OCI-LY1 (cell line): Measurements from ENCODE around the gene SPRN.
A peak's percentile ranks its signal among the peaks of the same experiment; 100 is the strongest.
"Not testable (repeated sequence)": the region's sequence is repeated elsewhere in the genome, so short reads cannot be mapped to it uniquely, and the experiment has no call there.

ENCODE experiments used
- H2AFZ ChIP-seq: fragments of 200-600 bp; sonication (generic), shearing (Covaris generic); 2 replicates; pipeline ENCODE4 v1.6.0; 2014; ENCODE audit warnings: antibody characterized with exemption, mild to moderate bottlenecking, low read length
- H3F3A ChIP-seq: fragments of 200-600 bp; sonication (generic), shearing (Covaris generic); 2 replicates; pipeline ENCODE4 v1.6.0; 2014; ENCODE audit warnings: mild to moderate bottlenecking, antibody characterized with exemption, low read length, moderate library complexity; ENCODE audit not compliant: insufficient read depth
- H3K27ac ChIP-seq: fragments of 200-600 bp; sonication (generic); 2 replicates; pipeline ENCODE4 v1.5.1; 2014; ENCODE audit warnings: low read length, mixed run types, mild to moderate bottlenecking, low read depth; ENCODE audit not compliant: poor library complexity, severe bottlenecking
- H3K27me3 ChIP-seq: fragments of 200-600 bp; sonication (generic); 2 replicates; pipeline ENCODE4 v1.6.0; 2014; ENCODE audit warnings: antibody characterized with exemption, mild to moderate bottlenecking, low read length, moderate library complexity; ENCODE audit not compliant: insufficient read depth
- H3K36me3 ChIP-seq: fragments of 200-600 bp; sonication (generic); 2 replicates; pipeline ENCODE4 v1.6.1; 2014; ENCODE audit warnings: mild to moderate bottlenecking, antibody characterized with exemption, low read length, moderate library complexity, mixed read lengths; ENCODE audit not compliant: insufficient read depth
- H3K4me1 ChIP-seq: fragments of 200-600 bp; sonication (generic); 2 replicates; pipeline ENCODE4 v1.5.1; 2014; ENCODE audit warnings: mild to moderate bottlenecking, low read length, moderate library complexity; ENCODE audit not compliant: insufficient read depth, severe bottlenecking
- H3K4me2 ChIP-seq: fragments of 200-600 bp; sonication (generic), shearing (Covaris generic); 2 replicates; pipeline ENCODE4 v1.6.1; 2014; ENCODE audit warnings: low read length
- H3K4me3 ChIP-seq: fragments of 200-600 bp; sonication (generic); 2 replicates; pipeline ENCODE4 v1.5.1; 2014; ENCODE audit warnings: low read length, low read depth, mild to moderate bottlenecking, mixed read lengths; ENCODE audit not compliant: poor library complexity, severe bottlenecking
- H3K79me2 ChIP-seq: fragments of 200-600 bp; shearing (Covaris generic); 2 replicates; pipeline ENCODE4 v1.6.1; 2016; ENCODE audit warnings: mixed run types, low read length, mixed read lengths; ENCODE audit not compliant: insufficient read depth
- H3K9ac ChIP-seq: fragments of 200-600 bp; sonication (generic), shearing (Covaris generic); 2 replicates; pipeline ENCODE4 v1.6.1; 2014; ENCODE audit warnings: mild to moderate bottlenecking, low read length, mixed read lengths
- H3K9me2 ChIP-seq: fragments of 200-600 bp; sonication (generic), shearing (Covaris generic); 2 replicates; pipeline ENCODE4 v1.6.1; 2014; ENCODE audit warnings: low read depth, mild to moderate bottlenecking, low read length, mixed read lengths
- H3K9me3 ChIP-seq: fragments of 200-600 bp; shearing (Covaris generic); 2 replicates; pipeline ENCODE4 v1.6.1; 2014; ENCODE audit warnings: low read length, mixed read lengths
- H4K20me1 ChIP-seq: fragments of 200-600 bp; sonication (generic), shearing (Covaris generic); 2 replicates; pipeline ENCODE4 v1.6.0; 2016; ENCODE audit warnings: mild to moderate bottlenecking, low read length; ENCODE audit not compliant: insufficient read depth
- EZH2 ChIP-seq: fragments of 200-600 bp; sonication (generic), shearing (Covaris generic); IDR thresholded peaks from 2 replicates; pipeline ENCODE4 v1.8.0; 2017; ENCODE audit warnings: borderline replicate concordance, mixed run types, mild to moderate bottlenecking, antibody characterized with exemption, low read length, moderate library complexity, mixed read lengths
- TF ChIP-seq, protein P1 (sequence below): fragments of 200-600 bp; sonication (generic), shearing (Covaris generic); IDR thresholded peaks from 2 replicates; pipeline ENCODE4 v1.5.1; 2017; ENCODE audit warnings: mild to moderate bottlenecking, antibody characterized with exemption, low read length, moderate library complexity, mixed read lengths

SPRN gene

DNA sequence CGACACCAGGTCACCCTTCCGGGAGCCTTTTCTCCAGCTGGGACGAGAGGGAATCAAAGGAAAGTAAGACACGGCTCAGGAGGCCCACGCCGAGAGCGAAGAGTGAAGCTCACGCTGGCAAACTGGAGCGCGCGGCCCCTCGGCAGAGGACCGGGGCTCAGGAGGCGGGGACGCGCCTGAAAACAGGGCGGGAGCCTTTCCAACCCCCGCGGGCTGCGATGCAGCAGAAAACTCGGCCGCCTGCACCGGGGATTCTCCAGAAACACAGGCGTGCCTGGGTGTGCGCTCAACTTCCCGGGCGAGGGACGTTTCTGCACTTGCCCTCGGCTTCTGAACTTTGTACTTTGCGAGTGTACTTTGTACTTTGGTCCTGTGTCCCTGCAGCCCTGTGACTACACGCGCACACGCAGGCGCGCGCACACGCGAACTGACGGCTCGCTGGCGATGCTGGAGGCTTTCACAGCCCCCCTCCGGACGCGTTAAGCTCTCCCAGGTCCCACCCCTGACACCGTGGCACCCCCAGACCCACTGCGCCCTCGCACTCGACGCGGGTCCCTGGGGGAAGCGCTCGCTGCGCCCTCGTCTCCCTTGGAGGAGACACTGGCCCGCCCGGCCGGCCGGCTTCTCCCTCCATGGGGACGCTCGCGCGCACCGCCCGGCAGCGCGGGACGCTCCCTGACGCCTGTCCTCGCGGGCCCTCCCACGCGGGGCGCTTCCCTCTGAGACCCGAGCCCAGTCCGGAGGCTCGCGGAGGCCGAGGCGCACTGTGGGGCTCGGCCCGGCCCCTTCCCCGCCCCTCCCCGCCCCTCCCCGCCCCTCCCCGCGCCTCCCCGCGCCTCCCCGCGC is 46.0 kb downstream of the SPRN start:
- Histone ChIP-seq H4K20me1 (no peaks in the 10 kb centered on the region), H3K4me2 (peak overlapping the region; percentile 85), H3K4me1 (peaks cover 13% of the 10 kb centered on the region), H3K4me3 (peak overlapping the region; percentile 71), H3K9me2 (no peaks in the 10 kb centered on the region), H3F3A (no peaks in the 10 kb centered on the region; the same call in 1 of the 2 replicates), H3K36me3 (no peaks in the 10 kb centered on the region), H3K9me3 (no peaks in the 10 kb centered on the region), H2AFZ (no peak overlapping the region), H3K9ac (peak overlapping the region; percentile 64), H3K27me3 (0 out of 2 replicates have a peak, but pooled peaks cover 7% of the 10 kb centered on the region), H3K27ac (no peak overlapping the region), H3K79me2 (no peaks in the 10 kb centered on the region)
- TF ChIP-seq, protein P1, sequence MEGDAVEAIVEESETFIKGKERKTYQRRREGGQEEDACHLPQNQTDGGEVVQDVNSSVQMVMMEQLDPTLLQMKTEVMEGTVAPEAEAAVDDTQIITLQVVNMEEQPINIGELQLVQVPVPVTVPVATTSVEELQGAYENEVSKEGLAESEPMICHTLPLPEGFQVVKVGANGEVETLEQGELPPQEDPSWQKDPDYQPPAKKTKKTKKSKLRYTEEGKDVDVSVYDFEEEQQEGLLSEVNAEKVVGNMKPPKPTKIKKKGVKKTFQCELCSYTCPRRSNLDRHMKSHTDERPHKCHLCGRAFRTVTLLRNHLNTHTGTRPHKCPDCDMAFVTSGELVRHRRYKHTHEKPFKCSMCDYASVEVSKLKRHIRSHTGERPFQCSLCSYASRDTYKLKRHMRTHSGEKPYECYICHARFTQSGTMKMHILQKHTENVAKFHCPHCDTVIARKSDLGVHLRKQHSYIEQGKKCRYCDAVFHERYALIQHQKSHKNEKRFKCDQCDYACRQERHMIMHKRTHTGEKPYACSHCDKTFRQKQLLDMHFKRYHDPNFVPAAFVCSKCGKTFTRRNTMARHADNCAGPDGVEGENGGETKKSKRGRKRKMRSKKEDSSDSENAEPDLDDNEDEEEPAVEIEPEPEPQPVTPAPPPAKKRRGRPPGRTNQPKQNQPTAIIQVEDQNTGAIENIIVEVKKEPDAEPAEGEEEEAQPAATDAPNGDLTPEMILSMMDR: no peak

DNA sequence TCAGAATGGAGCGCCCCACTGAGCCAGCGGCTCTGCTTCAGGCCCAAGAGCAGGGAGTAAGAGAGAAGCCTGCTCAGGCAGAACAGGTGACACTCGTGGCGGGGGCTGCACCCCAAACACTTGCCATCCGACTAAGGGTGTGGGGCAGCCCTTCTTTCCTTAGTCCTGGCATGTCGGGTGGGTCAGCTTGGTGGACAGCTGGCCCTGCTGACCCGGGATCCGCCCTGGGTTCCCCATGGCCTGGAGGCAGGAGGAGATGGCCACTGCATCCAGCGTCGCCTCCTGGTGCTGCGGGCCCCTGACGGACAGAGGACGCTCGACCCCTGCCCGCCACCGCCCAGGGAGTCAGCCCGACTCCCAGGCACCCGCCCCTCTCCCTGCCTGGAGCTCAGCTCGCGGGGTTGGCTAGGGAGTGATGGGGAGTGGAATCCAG is 46.6 kb downstream of the SPRN start:
- H3K4me2 ChIP-seq: peak overlapping the region; percentile 85
- H4K20me1 ChIP-seq: no peaks in the 10 kb centered on the region
- H3K9me2 ChIP-seq: no peaks in the 10 kb centered on the region
- H3K79me2 ChIP-seq: no peaks in the 10 kb centered on the region
- H2AFZ ChIP-seq: no peak overlapping the region
- H3K4me3 ChIP-seq: peak overlapping the region; percentile 71
- TF ChIP-seq, protein P1: no peak
- TF ChIP-seq EZH2: no peak
- H3K27ac ChIP-seq: no peak overlapping the region
- no peaks in the 10 kb centered on the region for H3K9me3 ChIP-seq
- H3F3A ChIP-seq: no peaks in the 10 kb centered on the region; the same call in 1 of the 2 replicates
- no peaks in the 10 kb centered on the region for H3K36me3 ChIP-seq
- 0 out of 2 replicates have a peak, but pooled peaks cover 7% of the 10 kb centered on the region for H3K27me3 ChIP-seq
- H3K4me1 ChIP-seq: peaks cover 13% of the 10 kb centered on the region
- peak overlapping the region; percentile 64 for H3K9ac ChIP-seq

DNA sequence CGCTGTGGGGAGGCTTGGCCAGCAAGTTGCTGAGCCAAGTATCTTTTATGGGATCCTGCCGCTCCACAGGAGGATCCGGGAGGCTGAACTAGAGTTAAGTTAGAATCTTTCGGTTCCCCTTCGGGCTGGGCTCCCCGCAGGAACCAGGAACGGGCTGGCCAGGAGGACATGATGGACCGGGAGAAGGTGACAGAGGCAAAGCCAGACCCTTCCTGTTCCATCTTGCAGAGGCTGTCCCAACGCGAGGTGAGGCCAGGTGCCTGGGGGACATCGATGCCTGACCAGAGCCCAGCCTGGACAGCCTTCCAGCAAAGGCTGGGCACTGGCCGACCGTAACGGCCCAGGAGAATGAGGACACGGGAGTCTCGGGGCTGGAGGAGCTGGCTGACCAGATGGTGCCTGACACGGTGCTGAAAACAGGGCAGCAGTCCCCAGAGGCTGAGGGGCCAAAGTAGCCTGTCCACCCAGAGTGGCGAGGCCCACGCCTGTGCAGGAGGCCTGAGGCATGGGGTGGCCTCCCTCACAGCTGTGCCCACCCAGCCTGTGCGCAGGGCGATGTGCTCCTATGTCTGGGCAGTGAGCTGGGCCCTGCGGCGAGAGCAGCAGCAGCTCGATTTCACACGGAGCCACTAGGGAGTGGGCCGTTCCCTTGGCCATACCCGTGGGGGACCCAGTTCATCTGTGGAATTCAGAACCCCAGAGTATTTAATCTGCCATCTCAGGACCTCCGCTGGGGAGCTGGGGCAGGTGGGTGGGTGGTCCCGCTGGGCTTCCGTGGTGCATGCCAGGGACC is 47.2 kb downstream of the SPRN start:
- H3K4me2 ChIP-seq: peak overlapping the region; percentile 85; the same call in 1 of the 2 replicates
- no peaks in the 10 kb centered on the region; the same call in 1 of the 2 replicates for H3F3A ChIP-seq
- no peaks in the 10 kb centered on the region for H3K79me2 ChIP-seq
- H3K9me2 ChIP-seq: no peaks in the 10 kb centered on the region
- no peaks in the 10 kb centered on the region for H3K36me3 ChIP-seq
- TF ChIP-seq EZH2: no peak
- TF ChIP-seq, protein P1: no peak
- H3K9me3 ChIP-seq: no peaks in the 10 kb centered on the region
- 0 out of 2 replicates have a peak, but pooled peaks cover 7% of the 10 kb centered on the region for H3K27me3 ChIP-seq
- no peaks in the 10 kb centered on the region for H4K20me1 ChIP-seq
- H3K9ac ChIP-seq: no peak overlapping the region; the same call in 1 of the 2 replicates
- peaks cover 18% of the 10 kb centered on the region for H3K4me1 ChIP-seq
- no peak overlapping the region for H2AFZ ChIP-seq
- H3K27ac ChIP-seq: no peak overlapping the region
- H3K4me3 ChIP-seq: no peak overlapping the region

DNA sequence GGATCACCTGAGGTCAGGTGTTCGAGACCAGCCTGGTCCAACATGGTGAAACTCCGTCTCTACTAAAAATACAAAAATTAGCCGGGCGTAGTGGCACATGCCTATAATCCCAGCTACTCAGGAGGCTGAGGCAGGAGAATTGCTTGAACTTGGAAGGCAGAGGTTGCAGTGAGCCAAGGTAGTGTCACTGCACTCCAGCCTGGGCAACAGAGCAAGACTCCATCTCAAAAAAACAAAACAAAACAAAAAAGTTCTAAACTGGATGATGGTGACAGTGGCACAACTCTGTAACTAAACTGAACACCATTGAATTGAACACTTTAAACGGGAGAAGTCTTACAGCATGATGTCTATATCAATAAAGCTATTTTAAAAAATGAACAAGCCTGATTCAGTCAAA is 48.2 kb downstream of the SPRN start:
- not testable (repeated sequence) for H3K4me2 ChIP-seq, H3K27me3 ChIP-seq, H4K20me1 ChIP-seq, H3K79me2 ChIP-seq, H3K9ac ChIP-seq, H3K4me3 ChIP-seq, H3F3A ChIP-seq, H3K27ac ChIP-seq, H2AFZ ChIP-seq, H3K9me3 ChIP-seq, H3K9me2 ChIP-seq, H3K36me3 ChIP-seq
- H3K4me1 ChIP-seq: peaks cover 23% of the 10 kb centered on the region
